ENCODE results near the gene NCK2. TPM values are rescaled to one million over a fixed set of nuclear protein-coding genes. Genes with fewer than 3 reads are reported as not detected.

NCK2 gene
- total RNA-seq, 1 experiment from 2014 or later, result 21.6 TPM

- Histone ChIP-seq H3K9me3 (ENCODE audit: low read depth, low read length, poor library complexity, severe bottlenecking) (peaks cover 10% of the 10 kb centered on the region), H3K4me3 (ENCODE audit: low read depth, low read length, poor library complexity, severe bottlenecking) (no peak overlapping the region), H3K4me1 (ENCODE audit: insufficient read depth, low read length, poor library complexity, severe bottlenecking) (no peaks in the 10 kb centered on the region), H3K36me3 (ENCODE audit: insufficient read depth, low read length, poor library complexity, severe bottlenecking) (no peaks in the 10 kb centered on the region), H3K27ac (ENCODE audit: low read depth, low read length, poor library complexity, severe bottlenecking) (no peak overlapping the region), H3K27me3 (replicated peaks; ENCODE audit: insufficient read depth, low read depth, low read length, poor library complexity) (no peaks in the 10 kb centered on the region)
- intact Hi-C loops (cut with micrococcal nuclease; ENCODE audit: unreplicated experiment), result no loop called here
- ChIA-PET CTCF (no interaction called here), POLR2A (ENCODE audit: low non-redundant PET) (no interaction called here)
- TF ChIP-seq CTCF (conservative IDR thresholded peaks at IDR 0.05; ENCODE audit: low read depth, low read length) (no peak), EZH2 (IDR thresholded peaks at IDR 0.05; ENCODE audit: borderline replicate concordance, low read depth, low read length, poor library complexity, severe bottlenecking) (no peak)
- DNase-seq (ENCODE audit: low spot score), result no peak
- BruUV-seq (replicated peaks), result no TSS peak
Measured at GRCh38 chr2:105910497-105911238, 166.0 kb downstream of the NCK2 start.

GRCh38 chr2:105911425-105911824 is 166.7 kb downstream of the NCK2 start:
- peaks cover under 1% of the 10 kb centered on the region for H3K27me3 ChIP-seq (replicated peaks; ENCODE audit: insufficient read depth, low read depth, low read length, poor library complexity)
- intact Hi-C loops (cut with micrococcal nuclease; ENCODE audit: unreplicated experiment), result no loop called here
- DNase-seq (ENCODE audit: low spot score), result no peak
- ChIA-PET CTCF (no interaction called here), POLR2A (ENCODE audit: low non-redundant PET) (interaction anchor here (0.5 kb wide), 1 partner anchor 233 kb away, joined by 12 read pairs; no protein-coding TSS in a partner anchor)
- H3K9me3 ChIP-seq (ENCODE audit: low read depth, low read length, poor library complexity, severe bottlenecking), result peaks cover 10% of the 10 kb centered on the region
- no peak overlapping the region for H3K4me3 ChIP-seq (ENCODE audit: low read depth, low read length, poor library complexity, severe bottlenecking)
- no peaks in the 10 kb centered on the region for H3K4me1 ChIP-seq (ENCODE audit: insufficient read depth, low read length, poor library complexity, severe bottlenecking)
- no peaks in the 10 kb centered on the region for H3K36me3 ChIP-seq (ENCODE audit: insufficient read depth, low read length, poor library complexity, severe bottlenecking)
- TF ChIP-seq EZH2 (IDR thresholded peaks at IDR 0.05; ENCODE audit: borderline replicate concordance, low read depth, low read length, poor library complexity, severe bottlenecking) (no peak), CTCF (conservative IDR thresholded peaks at IDR 0.05; ENCODE audit: low read depth, low read length) (no peak)
- no TSS peak for BruUV-seq (replicated peaks)
- no peak overlapping the region for H3K27ac ChIP-seq (ENCODE audit: low read depth, low read length, poor library complexity, severe bottlenecking)

GRCh38 chr2:105912081-105912480 is 167.4 kb downstream of the NCK2 start:
- ChIA-PET CTCF (no interaction called here), POLR2A (ENCODE audit: low non-redundant PET) (interaction anchor here (0.5 kb wide), 1 partner anchor 234 kb away, joined by 12 read pairs; no protein-coding TSS in a partner anchor)
- no peaks in the 10 kb centered on the region for H3K4me1 ChIP-seq (ENCODE audit: insufficient read depth, low read length, poor library complexity, severe bottlenecking)
- H3K27ac ChIP-seq (ENCODE audit: low read depth, low read length, poor library complexity, severe bottlenecking), result no peak overlapping the region
- no peak overlapping the region for H3K4me3 ChIP-seq (ENCODE audit: low read depth, low read length, poor library complexity, severe bottlenecking)
- no peaks in the 10 kb centered on the region for H3K36me3 ChIP-seq (ENCODE audit: insufficient read depth, low read length, poor library complexity, severe bottlenecking)
- TF ChIP-seq EZH2 (IDR thresholded peaks at IDR 0.05; ENCODE audit: borderline replicate concordance, low read depth, low read length, poor library complexity, severe bottlenecking) (no peak), CTCF (conservative IDR thresholded peaks at IDR 0.05; ENCODE audit: low read depth, low read length) (no peak)
- DNase-seq (ENCODE audit: low spot score), result peak; percentile 23
- intact Hi-C loops (cut with micrococcal nuclease; ENCODE audit: unreplicated experiment), result no loop called here
- peaks cover 4% of the 10 kb centered on the region for H3K27me3 ChIP-seq (replicated peaks; ENCODE audit: insufficient read depth, low read depth, low read length, poor library complexity)
- BruUV-seq (replicated peaks), result no TSS peak
- peaks cover 10% of the 10 kb centered on the region for H3K9me3 ChIP-seq (ENCODE audit: low read depth, low read length, poor library complexity, severe bottlenecking)

Data from A673 (cell line).